Hematopoietic multipotent progenitor cell treated with erythropoietin and hydrocortisone succinate and interleukin-3 and kit ligand, for 4 days (in vitro differentiated cells): ENCODE data around the gene GPAT2.
"Not testable (repeated sequence)": the region's sequence is repeated elsewhere in the genome, so short reads cannot be mapped to it uniquely, and the experiment has no call there.

Experiments used
- DNase-seq: peaks from one replicate; pipeline ENCODE4 v3.0.0-alpha.2; 2015

Gene GPAT2

DNA sequence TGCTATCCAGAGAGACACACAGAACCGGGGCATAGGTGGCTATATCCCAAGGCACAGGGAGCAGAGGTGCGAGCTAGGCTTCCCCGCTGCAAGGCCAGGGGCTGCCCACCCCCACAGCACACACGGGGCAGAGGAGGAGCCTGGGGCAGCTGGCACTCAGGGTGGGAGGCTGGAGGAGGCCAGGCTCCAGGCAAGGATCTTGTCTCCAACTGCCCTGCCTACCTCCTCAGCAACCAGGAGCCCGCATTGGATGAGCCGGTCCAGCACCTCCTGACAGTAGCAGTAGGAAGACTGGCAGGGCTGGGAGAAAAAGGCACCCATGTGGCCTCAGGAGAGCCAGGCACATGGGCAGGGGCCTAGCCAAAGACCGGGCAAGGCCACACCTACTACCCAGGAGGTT lies 11.0 kb downstream of the GPAT2 start:
- DNase-seq = not testable (repeated sequence)

DNA sequence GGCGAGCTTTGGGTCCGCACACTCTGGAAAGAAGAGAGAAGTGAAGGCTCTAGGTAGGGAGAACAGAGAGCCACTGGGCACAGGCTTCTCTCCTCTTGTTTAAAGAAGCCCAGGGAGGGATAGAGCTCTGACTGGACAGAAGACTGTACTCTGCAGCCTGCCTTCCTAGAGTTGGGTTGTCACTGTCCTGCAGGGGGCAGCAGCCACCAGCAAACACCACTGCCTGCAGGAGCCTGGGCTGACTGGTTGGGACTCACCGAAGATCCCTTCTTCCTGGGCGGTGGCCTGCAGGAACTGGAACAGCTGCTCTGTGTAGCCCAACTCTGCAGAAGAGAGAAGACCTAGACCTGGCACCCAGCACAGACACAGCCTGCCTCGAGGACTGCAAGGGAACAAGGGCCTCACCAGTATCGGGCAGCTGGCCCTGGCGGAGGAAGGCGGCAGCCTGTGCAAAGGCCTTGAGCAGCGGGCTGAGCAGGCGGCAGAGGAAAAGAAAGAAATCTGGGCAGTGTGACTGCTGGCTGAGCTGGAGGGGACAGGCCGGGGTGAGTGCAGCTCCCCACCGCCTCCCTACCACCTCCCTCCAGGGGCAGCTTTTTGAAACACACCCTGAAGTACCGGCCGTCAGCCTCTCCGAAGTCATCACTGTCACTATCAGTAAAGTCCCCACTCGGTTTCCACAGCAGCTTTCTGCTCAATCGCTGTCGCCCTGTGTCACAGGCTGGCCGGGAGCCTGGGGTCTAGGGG lies 11.8 kb downstream of the GPAT2 start:
- DNase-seq = peak; percentile 87

DNA sequence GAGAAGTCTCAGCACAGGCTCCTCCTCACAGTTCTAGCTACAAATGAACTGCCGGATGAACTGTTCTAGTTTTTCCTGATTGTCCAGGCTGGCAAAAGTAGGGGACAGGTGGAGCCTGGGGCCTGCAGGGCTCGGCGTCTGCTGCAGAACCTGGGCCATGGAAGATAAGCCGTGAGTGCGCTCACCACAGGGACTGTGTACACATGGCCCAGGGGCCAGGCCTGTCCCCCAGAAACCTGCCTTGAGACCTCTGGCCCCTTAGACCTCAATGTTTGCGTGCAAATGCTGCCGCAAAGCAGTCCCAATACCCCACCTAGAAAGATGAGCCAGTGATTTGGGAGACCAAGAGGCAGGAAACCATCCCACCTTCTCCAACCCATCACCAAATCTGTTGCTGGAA lies 12.6 kb downstream of the GPAT2 start:
- DNase-seq = not testable (repeated sequence)

DNA sequence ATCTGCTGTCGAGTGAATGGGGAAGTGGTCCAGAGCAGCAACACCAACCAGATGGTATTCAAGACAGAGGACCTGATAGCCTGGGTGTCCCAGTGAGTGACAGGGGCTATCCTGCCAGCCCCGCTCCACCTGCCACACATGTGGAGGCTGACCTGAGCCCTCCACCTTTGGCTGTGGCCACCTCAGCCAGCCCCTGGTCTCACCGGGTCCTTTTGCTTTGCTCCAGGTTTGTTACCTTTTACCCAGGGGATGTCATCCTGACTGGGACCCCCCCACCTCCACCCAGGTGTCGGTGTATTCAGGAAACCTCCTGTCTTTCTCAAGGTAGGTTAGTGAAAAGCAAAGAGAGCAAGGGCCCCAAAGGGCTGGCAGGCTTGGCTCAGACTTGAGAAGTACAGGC lies 13.6 kb downstream of the GPAT2 start:
- DNase-seq = not testable (repeated sequence)

DNA sequence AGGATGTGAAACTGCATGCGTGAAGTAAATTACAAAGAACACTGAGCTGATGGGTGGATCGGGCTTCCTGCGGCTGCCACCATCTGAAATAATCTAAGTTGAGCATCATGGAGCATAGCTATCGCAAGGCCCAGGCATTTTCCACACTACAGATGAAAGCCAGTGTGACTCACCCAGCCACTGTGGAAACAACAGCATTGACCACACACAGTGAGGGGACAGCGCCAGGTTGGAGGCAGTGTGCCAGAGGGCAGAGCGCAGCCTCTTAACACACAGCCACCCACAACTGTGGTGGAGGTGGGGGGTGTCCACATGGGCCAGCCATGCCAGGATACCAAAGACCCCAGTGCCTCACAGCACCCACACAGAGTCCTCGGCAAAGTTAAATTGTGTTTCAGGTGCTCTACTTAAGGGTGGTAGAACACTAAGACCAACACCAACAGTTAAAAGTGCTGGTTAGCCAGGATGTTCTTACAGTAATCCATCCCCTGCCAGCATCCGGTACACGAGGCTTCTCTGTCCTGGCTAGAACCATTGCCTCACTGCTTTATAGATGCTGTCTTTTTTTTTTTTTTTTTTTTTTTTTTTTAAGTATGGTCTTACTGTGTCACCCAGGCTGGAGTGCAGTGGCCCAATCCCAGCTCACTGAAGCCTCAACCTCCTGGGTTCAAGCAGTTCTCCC lies 14.7 kb downstream of the GPAT2 start:
- not testable (repeated sequence) for DNase-seq

DNA sequence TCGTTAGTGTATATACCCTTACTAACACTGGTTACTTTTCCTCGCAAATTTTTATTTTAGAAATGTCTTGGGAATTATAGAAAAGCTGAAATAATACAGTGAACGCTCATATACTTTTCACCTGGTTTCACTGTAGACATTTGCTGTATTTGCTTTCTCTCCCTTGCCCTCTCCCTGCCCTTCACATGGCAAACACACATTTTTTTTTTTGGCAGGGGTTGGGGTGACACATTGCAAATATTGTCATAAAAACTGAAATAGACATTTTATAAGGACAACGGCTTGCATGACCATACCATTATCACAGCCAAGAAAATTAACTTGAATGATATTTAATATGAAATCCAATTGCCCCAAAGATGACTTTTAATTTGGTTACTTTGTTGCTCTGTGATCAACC lies 18.4 kb downstream of the GPAT2 start:
- not testable (repeated sequence) for DNase-seq

DNA sequence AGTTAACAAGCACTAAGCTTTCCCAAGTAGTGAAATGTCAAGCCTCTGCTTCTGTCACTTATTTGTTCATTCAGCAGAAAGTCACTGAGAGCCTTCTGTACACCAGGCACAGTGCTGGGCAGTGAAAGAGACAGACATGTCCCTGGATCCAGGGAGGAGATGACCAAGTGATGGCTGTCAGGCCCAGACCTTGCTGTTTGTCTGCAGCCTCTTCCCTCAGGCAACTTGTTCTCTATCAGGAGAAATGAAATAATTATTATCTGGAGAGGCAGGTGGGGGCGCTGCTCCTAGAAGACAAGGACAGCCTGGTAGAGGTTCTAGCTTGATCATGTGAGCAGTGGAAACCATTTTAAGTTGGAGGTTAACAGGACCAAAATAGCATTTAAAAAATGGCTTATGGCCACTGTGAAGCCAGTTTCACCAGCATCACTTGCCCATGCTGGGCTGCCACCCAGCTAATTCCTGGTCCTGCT lies 21.9 kb downstream of the GPAT2 start:
- peak; percentile 32 for DNase-seq

DNA sequence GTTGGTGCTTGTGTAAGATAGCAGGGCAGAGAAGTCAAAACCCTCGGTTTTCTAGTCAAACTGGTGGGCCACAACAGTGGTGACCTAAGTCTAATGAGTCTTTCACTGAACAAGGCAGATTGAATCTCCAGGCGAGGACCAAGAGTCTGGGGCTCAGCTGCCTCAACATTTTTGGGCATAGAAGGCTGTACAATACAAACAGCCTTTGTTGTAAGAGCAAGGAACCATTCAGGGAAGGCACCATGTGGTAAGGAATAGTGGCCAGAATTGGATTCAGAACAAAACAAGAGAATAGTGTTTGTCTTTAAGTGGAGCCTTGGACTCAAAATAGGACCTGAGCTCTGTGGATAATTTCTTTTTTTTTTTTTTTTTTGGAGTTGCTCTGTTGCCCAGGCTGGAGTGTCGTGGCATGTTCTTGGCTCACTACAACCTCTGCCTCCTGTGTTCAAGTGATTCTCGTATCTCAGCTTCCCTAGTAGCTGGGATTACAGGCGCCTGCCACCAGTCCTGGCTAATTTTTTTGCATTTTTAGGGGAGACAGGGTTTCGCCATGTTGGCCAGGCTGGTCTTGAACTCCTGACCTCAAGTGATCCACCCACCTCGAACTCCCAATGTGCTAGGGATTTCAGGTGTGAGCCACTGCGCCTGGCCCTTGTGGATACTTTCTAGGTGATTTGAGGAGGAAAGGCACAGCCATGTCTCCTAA lies 22.5 kb downstream of the GPAT2 start:
- not testable (repeated sequence) for DNase-seq

DNA sequence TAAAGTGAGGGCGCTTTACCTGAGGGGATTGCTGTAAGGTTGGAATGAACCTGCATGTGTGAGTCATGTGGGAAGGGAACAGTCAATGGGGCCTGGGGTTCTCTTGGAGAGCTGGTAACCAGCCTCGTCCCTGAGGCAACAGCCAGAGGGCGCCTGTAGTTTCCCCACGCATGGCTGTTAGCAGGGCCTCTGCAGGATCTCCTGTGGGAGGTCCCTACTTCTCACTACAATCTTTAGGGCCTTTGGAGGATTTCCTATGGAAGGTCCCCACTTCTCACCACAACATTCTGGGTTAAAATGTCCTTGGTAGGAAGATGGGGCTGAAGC lies 23.6 kb downstream of the GPAT2 start:
- DNase-seq = peak; percentile 68

DNA sequence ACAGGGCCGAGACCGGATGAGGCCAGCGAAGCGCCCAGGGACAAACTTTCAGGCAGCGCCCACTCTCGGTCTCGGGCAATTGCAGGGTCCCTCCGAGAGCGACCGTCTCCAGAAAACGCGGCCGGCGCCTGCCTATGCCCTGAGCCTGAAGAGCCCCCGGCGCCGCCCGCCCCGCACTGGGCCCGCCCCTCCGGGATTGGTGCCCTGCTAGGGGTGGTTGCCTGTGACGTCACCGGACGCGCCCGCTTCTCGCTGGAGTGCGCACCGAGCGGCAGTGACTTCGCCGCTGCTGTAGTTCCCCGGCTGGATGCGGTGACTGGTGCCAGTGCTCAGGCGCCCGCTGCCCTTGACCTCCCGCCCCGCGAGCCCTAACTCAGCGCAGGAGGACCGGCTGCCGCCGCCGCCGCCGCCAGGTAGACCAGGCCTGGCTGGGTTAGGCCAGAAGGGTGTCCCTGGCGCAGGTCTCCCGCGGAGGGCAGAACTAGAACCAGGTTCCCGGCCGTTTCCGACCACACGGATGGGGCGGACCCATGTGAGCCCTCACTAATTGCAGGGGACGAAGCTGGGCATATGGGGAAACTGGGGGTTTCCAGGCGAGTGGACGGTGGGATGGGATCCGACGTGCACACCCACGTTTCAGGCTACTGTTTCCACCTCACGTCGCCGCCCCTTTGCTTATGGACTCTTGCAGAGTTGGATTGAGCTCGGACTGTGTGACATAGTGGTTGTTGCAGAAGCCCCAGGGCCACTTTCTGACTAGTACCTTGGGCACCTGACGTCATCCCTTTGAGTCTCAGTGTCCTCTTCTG lies 24.2 kb downstream of the GPAT2 start:
- peak; percentile 97 for DNase-seq

DNA sequence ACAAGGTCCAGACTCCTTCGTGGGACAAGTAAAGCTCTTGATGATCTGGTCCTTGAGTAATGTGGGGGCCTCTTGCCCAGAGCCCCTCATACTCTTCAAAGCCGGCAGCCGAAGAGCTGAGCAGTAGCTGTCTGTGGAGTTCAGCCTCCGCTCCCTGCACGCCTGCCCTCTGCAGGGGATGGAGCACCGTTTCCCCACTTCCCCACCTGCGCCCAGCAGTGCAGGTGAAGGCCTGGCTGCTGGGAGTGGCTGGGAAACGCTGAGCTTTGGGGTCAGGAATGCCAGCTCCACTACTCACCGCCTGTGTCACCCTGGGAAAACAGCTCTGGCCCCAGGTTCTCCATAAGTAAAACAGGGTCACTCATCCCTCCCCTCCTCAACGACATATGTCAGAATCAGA lies 24.9 kb downstream of the GPAT2 start:
- peak; percentile 8 for DNase-seq

DNA sequence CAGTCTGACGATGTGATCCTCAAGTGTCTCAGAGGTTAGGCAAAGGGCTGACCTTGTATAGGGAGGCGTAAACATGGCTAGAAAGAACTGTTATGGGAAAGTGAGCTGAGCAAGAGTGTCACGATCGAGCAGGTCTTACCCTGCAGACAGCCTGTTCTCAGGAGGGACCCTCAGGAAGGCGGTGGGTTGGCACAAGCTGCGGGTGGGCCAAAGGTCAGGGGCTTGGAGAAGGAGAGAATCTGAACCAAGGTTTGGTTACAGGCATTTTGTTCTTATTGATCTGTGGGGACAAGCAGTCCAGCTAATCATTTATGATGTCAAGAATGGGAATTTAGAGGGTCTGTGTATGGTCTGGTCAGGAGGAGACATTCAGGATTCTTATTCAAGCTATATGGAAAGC lies 26.7 kb downstream of the GPAT2 start:
- not testable (repeated sequence) for DNase-seq

DNA sequence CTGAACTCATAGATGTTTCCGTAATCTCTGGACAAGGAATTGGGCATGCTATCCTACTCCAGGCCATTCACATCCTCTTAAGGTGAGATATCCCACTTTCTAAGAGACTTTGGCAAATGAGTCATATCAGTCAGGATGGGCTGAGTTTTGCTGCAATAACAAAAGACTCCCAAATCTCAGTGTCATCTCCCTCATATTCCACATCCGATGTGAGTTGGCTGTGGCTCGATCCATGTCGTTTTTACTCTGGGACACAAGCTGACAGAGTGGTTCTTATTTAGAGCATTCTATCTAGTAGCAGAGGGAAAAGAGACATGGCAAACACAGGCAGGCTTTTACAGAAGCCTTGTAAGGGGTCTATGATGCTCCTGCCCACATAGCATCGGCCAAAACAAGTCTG lies 28.5 kb downstream of the GPAT2 start:
- DNase-seq = not testable (repeated sequence)

DNA sequence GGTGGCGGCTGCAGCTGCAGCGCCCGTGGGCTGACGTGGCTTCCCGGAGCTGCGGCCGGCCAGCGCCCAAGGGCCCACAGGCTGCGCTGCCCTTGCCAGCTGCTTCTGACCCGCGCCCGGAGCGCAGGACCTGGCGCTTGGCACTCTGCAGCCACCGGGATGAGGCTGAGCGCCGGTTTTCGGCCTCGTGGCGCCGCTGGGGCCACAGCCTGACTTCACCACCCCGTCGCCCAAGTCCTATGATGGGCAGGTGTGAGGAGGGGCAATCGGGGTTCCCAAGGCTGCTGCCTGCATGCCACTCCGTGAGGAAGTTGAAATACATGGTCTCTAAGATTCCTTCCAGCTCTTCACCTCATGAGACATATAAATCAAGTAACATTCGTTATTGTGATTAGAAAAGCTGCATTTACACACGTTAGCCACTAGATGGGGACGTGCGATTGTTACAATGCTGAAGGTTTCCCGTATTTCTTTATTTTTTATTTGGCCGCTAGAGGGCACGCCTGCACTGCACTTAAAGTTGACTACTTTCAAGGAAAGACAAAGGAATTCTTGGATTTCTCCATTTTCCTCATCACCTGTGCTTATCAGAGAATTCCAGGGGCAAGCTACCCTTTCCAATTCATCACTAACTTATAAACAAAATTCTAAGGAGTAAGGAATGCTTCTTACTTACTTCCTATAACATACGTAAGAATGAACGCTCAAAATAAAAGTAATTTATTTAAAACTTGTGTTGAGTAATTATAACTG lies 42.0 kb downstream of the GPAT2 start:
- peak; percentile 72 for DNase-seq

DNA sequence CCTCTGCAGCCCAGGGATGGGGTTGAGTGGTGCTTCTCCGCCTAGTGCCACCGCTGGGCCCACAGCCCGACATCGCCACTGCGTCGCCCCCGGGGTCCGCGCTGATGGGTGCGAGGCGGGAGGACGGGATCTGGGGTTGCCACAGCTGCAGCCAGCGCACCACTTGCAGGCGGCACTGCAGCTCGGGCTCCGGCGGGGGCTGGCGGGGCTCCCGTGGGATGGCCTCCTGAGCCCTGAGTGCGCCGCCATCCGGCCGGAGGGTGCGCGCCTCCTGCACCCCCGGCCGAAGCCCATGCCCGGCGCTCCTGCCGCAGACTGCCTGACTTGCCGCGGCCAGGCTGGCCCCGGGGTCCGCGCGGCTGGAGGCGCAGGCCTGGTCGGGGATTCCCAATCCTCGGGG lies 42.6 kb downstream of the GPAT2 start:
- DNase-seq = not testable (repeated sequence)

DNA sequence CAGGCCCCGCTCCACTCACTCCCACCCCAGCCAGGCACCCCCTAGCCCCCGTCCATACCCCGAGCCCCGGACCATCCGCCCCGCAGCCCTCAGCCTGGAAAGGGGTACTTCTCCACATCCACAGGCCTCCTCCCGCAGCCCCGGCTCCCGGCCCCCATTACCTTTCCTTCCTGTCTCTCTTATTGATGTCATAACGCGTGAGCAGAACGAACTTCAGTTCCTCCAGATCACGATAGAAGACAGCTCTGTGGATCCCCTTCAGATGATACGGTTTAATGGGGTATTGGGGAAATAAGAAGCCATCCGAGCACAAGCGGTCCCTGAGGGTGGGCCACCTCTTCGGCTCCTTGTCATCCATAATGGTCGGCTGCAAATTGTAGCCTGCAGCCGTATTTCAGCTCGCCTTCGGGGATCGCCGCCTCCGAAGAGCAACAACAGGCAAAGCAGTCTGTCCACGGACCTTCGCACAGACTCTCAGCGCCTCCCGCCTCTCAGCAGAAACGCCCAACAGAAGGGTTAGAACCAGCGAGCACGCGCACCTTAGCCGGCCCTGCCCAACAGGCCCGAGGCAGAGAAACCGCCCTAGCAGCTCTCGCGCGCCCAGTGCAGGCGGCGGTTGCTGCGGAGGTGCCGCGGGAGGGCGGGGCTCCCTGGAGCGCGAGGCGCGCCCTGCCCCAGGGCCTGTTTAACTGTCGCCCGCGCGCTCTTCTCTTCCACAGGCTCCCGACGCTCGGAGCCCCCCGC lies 43.2 kb downstream of the GPAT2 start, which contains the start of gene ANKRD36C:
ANKRD36C (minus strand) TSS at position 474 of the 744 bp plus-strand sequence; CDS start at position 358, 116 bp downstream.
- peak; percentile 58 for DNase-seq

DNA sequence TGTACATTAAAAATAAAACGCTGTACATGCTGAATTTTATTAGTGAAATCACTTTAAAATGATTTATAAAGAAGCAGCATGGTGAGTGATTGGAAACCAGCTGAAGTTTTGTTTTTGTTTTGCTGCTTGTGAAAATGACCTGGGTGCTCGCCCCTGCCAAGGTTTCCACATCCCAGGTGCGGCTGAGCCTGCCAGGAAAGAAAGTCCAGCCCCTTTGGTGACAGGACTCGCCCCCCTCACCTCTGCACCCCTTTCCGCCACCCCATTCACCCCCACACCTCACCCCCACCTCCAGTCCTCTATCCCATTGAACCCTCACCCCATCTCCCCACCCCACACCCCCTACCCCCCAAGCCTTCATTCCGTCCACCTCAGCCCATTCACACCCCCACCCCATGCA lies 43.8 kb downstream of the GPAT2 start:
- DNase-seq = not testable (repeated sequence)
